RKO (cell line): Measurements from ENCODE around the gene BRSK2.
"Not testable (repeated sequence)": the region's sequence is repeated elsewhere in the genome, so short reads cannot be mapped to it uniquely, and the experiment has no call there.

Source experiments
- DNase-seq: peaks from one replicate; pipeline ENCODE4 v3.0.0-alpha.2; 2016; ENCODE audit warnings: low spot score

The BRSK2 gene

GRCh38 chr11:1409852-1410125 is 20.1 kb downstream of the BRSK2 start:
- DNase-seq: not testable (repeated sequence)

GRCh38 chr11:1410366-1411291 is 20.9 kb downstream of the BRSK2 start:
- no peak for DNase-seq

- DNase-seq: no peak
Observed at GRCh38 chr11:1411301-1411700, 21.6 kb downstream of the BRSK2 start.

- not testable (repeated sequence) for DNase-seq
Observed at GRCh38 chr11:1411739-1412138, 22.0 kb downstream of the BRSK2 start.

- DNase-seq: no peak
Observed at GRCh38 chr11:1412377-1413095, 22.8 kb downstream of the BRSK2 start.

GRCh38 chr11:1414650-1415049 is 24.9 kb downstream of the BRSK2 start:
- no peak for DNase-seq

GRCh38 chr11:1415631-1416030 is 25.9 kb downstream of the BRSK2 start:
- no peak for DNase-seq

GRCh38 chr11:1418192-1418795 is 28.6 kb downstream of the BRSK2 start:
- not testable (repeated sequence) for DNase-seq

- no peak for DNase-seq
Observed at GRCh38 chr11:1419811-1420210, 30.1 kb downstream of the BRSK2 start.

GRCh38 chr11:1421291-1421690 is 31.6 kb downstream of the BRSK2 start:
- no peak for DNase-seq

GRCh38 chr11:1422481-1422880 is 32.7 kb downstream of the BRSK2 start:
- peak; percentile 19 for DNase-seq

- no peak for DNase-seq
Observed at GRCh38 chr11:1422981-1423380, 33.2 kb downstream of the BRSK2 start.

- DNase-seq: not testable (repeated sequence)
Observed at GRCh38 chr11:1423406-1423805, 33.7 kb downstream of the BRSK2 start.

- no peak for DNase-seq
Observed at GRCh38 chr11:1425006-1425405, 35.3 kb downstream of the BRSK2 start.

GRCh38 chr11:1425439-1425838 is 35.7 kb downstream of the BRSK2 start:
- DNase-seq: no peak

GRCh38 chr11:1428762-1429316 is 39.1 kb downstream of the BRSK2 start:
- no peak for DNase-seq

- DNase-seq: no peak
Observed at GRCh38 chr11:1433568-1433967, 43.8 kb downstream of the BRSK2 start.

GRCh38 chr11:1433977-1434640 is 44.4 kb downstream of the BRSK2 start:
- no peak for DNase-seq

- not testable (repeated sequence) for DNase-seq
Observed at GRCh38 chr11:1435479-1435819, 45.7 kb downstream of the BRSK2 start.

- DNase-seq: no peak
Observed at GRCh38 chr11:1435820-1436467, 46.2 kb downstream of the BRSK2 start.

- DNase-seq: no peak
Observed at GRCh38 chr11:1436468-1437039, 46.8 kb downstream of the BRSK2 start.
